Measurements from ENCODE around the gene CTAGE4. TPM values are rescaled to one million over a fixed set of nuclear protein-coding genes. Genes with fewer than 3 reads are reported as not detected.
"Not testable (repeated sequence)": the region's sequence is repeated elsewhere in the genome, so short reads cannot be mapped to it uniquely, and the experiment has no call there.

Gene CTAGE4
- total RNA-seq, 1 experiment from 2014 or later, result 23.2 TPM

- no peak for DNase-seq (ENCODE audit: unreplicated experiment)
- Mint-ChIP-seq H3K27me3 (ENCODE audit: insufficient read depth, unreplicated experiment) (no peaks in the 10 kb centered on the region), H3K36me3 (ENCODE audit: insufficient read depth, unreplicated experiment) (peaks cover 5% of the 10 kb centered on the region), H3K9me3 (ENCODE audit: unreplicated experiment) (peaks cover 21% of the 10 kb centered on the region), H3K4me3 (ENCODE audit: unreplicated experiment) (no peak overlapping the region), H3K4me1 (ENCODE audit: insufficient read depth, unreplicated experiment) (no peaks in the 10 kb centered on the region), H3K27ac (ENCODE audit: low read depth, unreplicated experiment) (no peak overlapping the region)
- intact Hi-C loops (cut with micrococcal nuclease), result no loop called here
- ChIA-PET CTCF (no interaction called here), POLR2A (no interaction called here)
- BruUV-seq (replicated peaks), result no TSS peak
- TF ChIP-seq CTCF (IDR thresholded peaks at IDR 0.05; ENCODE audit: unreplicated experiment), result no peak
Measured at GRCh38 chr7:144144426-144144825, 38.8 kb upstream of the CTAGE4 start.

- ChIA-PET CTCF (no interaction called here), POLR2A (no interaction called here)
- H3K4me3 Mint-ChIP-seq (ENCODE audit: unreplicated experiment), result no peak overlapping the region
- intact Hi-C loops (cut with micrococcal nuclease), result no loop called here
- H3K27me3 Mint-ChIP-seq (ENCODE audit: insufficient read depth, unreplicated experiment), result peaks cover 15% of the 10 kb centered on the region
- no peaks in the 10 kb centered on the region for H3K4me1 Mint-ChIP-seq (ENCODE audit: insufficient read depth, unreplicated experiment)
- TF ChIP-seq CTCF (IDR thresholded peaks at IDR 0.05; ENCODE audit: unreplicated experiment), result no peak
- no peak for DNase-seq (ENCODE audit: unreplicated experiment)
- peaks cover 23% of the 10 kb centered on the region for H3K9me3 Mint-ChIP-seq (ENCODE audit: unreplicated experiment)
- peaks cover 5% of the 10 kb centered on the region for H3K36me3 Mint-ChIP-seq (ENCODE audit: insufficient read depth, unreplicated experiment)
- H3K27ac Mint-ChIP-seq (ENCODE audit: low read depth, unreplicated experiment), result no peak overlapping the region
- no TSS peak for BruUV-seq (replicated peaks)
Measured at GRCh38 chr7:144148224-144148827, 34.9 kb upstream of the CTAGE4 start.

- TF ChIP-seq CTCF (IDR thresholded peaks at IDR 0.05; ENCODE audit: unreplicated experiment), result no peak
- CTCF ChIA-PET, result no interaction called here
- BruUV-seq (replicated peaks), result no TSS peak
- POLR2A ChIA-PET, result no interaction called here
- intact Hi-C loops (cut with micrococcal nuclease), result no loop called here
- no peaks in the 10 kb centered on the region for H3K4me1 Mint-ChIP-seq (ENCODE audit: insufficient read depth, unreplicated experiment)
- no peak overlapping the region for H3K4me3 Mint-ChIP-seq (ENCODE audit: unreplicated experiment)
- no peak for DNase-seq (ENCODE audit: unreplicated experiment)
- no peaks in the 10 kb centered on the region for H3K9me3 Mint-ChIP-seq (ENCODE audit: unreplicated experiment)
- H3K36me3 Mint-ChIP-seq (ENCODE audit: insufficient read depth, unreplicated experiment), result no peaks in the 10 kb centered on the region
- no peak overlapping the region for H3K27ac Mint-ChIP-seq (ENCODE audit: low read depth, unreplicated experiment)
- H3K27me3 Mint-ChIP-seq (ENCODE audit: insufficient read depth, unreplicated experiment), result peaks cover 79% of the 10 kb centered on the region
Measured at GRCh38 chr7:144158861-144159260, 24.4 kb upstream of the CTAGE4 start.

- Mint-ChIP-seq H3K27me3 (ENCODE audit: insufficient read depth, unreplicated experiment) (peaks cover 52% of the 10 kb centered on the region), H3K36me3 (ENCODE audit: insufficient read depth, unreplicated experiment) (no peaks in the 10 kb centered on the region), H3K9me3 (ENCODE audit: unreplicated experiment) (no peaks in the 10 kb centered on the region), H3K4me3 (ENCODE audit: unreplicated experiment) (no peak overlapping the region), H3K27ac (ENCODE audit: low read depth, unreplicated experiment) (no peak overlapping the region), H3K4me1 (ENCODE audit: insufficient read depth, unreplicated experiment) (no peaks in the 10 kb centered on the region)
- ChIA-PET POLR2A (no interaction called here), CTCF (interaction anchor here (0.8 kb wide), 1 partner anchor 13 kb away, joined by 3 read pairs; no protein-coding TSS in a partner anchor)
- DNase-seq (ENCODE audit: unreplicated experiment), result no peak
- TF ChIP-seq CTCF (IDR thresholded peaks at IDR 0.05; ENCODE audit: unreplicated experiment), result no peak
- intact Hi-C loops (cut with micrococcal nuclease), result no loop called here
- BruUV-seq (replicated peaks), result no TSS peak
Measured at GRCh38 chr7:144164784-144165183, 18.5 kb upstream of the CTAGE4 start.

- H3K4me3 Mint-ChIP-seq (ENCODE audit: unreplicated experiment); H3K4me1 Mint-ChIP-seq (ENCODE audit: insufficient read depth, unreplicated experiment); CTCF ChIA-PET; POLR2A ChIA-PET; H3K9me3 Mint-ChIP-seq (ENCODE audit: unreplicated experiment); H3K36me3 Mint-ChIP-seq (ENCODE audit: insufficient read depth, unreplicated experiment); H3K27ac Mint-ChIP-seq (ENCODE audit: low read depth, unreplicated experiment); intact Hi-C loops (cut with micrococcal nuclease); DNase-seq (ENCODE audit: unreplicated experiment); BruUV-seq (replicated peaks): not testable (repeated sequence)
- peaks cover 15% of the 10 kb centered on the region for H3K27me3 Mint-ChIP-seq (ENCODE audit: insufficient read depth, unreplicated experiment)
Measured at GRCh38 chr7:144171594-144172350, 11.5 kb upstream of the CTAGE4 start.

All from MCF 10A (cell line).